Tibial nerve (tissue), 4 donors: Measurements from ENCODE around the gene PLXNA1. TPM values are rescaled to one million over a fixed set of nuclear protein-coding genes. Genes with fewer than 3 reads are reported as not detected.
A peak's percentile ranks its signal among the peaks of the same experiment; 100 is the strongest.

ENCODE experiments used
- DNase-seq, 2 donors: peaks; one replicate each; pipeline ENCODE4 v3.0.0-alpha.2; 2019; ENCODE audit warnings: low spot score in 2 of 2
- H3K27ac ChIP-seq, 4 donors: fragments of 200-600 bp; sonication (generic) in 3 of 4; one replicate each; pipeline ENCODE4 v1.5.1; 2017 to 2019; ENCODE audit warnings: mild to moderate bottlenecking in 1 of 4
- H3K27me3 ChIP-seq, 2 donors: fragments of 200-600 bp; sonication (generic) in 1 of 2; one replicate each; pipeline versions ENCODE4 v1.5.1 to v1.6.0; 2017 to 2019
- H3K36me3 ChIP-seq, 3 donors: fragments of 200-600 bp; sonication (generic); one replicate each; pipeline ENCODE4 v1.5.1; 2018 to 2019
- H3K4me1 ChIP-seq, 4 donors: fragments of 200-600 bp; sonication (generic) in 3 of 4; one replicate each; pipeline ENCODE4 v1.5.1; 2017 to 2019
- H3K4me3 ChIP-seq, 4 donors: fragments of 200-600 bp; sonication (generic) in 3 of 4; one replicate each; pipeline ENCODE4 v1.5.1; 2017 to 2019; ENCODE audit warnings: mild to moderate bottlenecking in 1 of 4, moderate library complexity in 1 of 4
- H3K9me3 ChIP-seq, 4 donors: fragments of 200-600 bp; sonication (generic) in 3 of 4; one replicate each; pipeline ENCODE4 v1.5.1; 2017 to 2019
- CTCF ChIP-seq, 5 experiments: fragments of 200-600 bp in 3 of 5; fragments of 450-650 bp in 2 of 5; sonication (generic) in 3 of 5; IDR thresholded peaks; one replicate each; pipeline ENCODE4 v1.5.1; 2016 to 2019; ENCODE audit warnings: antibody characterized with exemption in 5 of 5, mild to moderate bottlenecking in 3 of 5, moderate library complexity in 2 of 5
- EP300 ChIP-seq, 2 donors: sonication (generic); formaldehyde crosslinking; IDR thresholded peaks; one replicate each; pipeline ENCODE4 v1.6.1; 2017; ENCODE audit warnings: antibody characterized with exemption in 2 of 2, mild to moderate bottlenecking in 1 of 2
- POLR2A ChIP-seq, 2 donors: fragments of 450-650 bp; IDR thresholded peaks; one replicate each; pipeline ENCODE4 v1.6.1; 2017; ENCODE audit warnings: antibody characterized with exemption in 2 of 2, mild to moderate bottlenecking in 2 of 2, moderate library complexity in 2 of 2
- WGBS, 2 donors: methylation state at CpG; one replicate each; pipeline ENCODE4 v1.1.5; 2018; 5-methylcytosine and 5-hydroxymethylcytosine counted together
- total RNA-seq, 4 donors: library from RNA; depleted of rRNA; stranded (reverse); fragments of >200 nt; gene quantifications; one replicate each; pipeline ENCODE4 v1.1.0, GENCODE V29; 2016

Gene PLXNA1
- total RNA-seq, 4 donors from 2014 or later: 39.1 to 51.3 (median 39.9) TPM

GRCh38 chr3:126957776-126958637, 24.9 kb upstream of the PLXNA1 start:
- H3K4me1 ChIP-seq: peaks cover 0 to 24% (median 17%) of the 10 kb centered on the region in 4 donors
- peaks cover 0 to 35% (median 0%) of the 10 kb centered on the region in 3 donors for H3K36me3 ChIP-seq
- no peak for DNase-seq
- no peaks in the 10 kb centered on the region for H3K27me3 ChIP-seq
- H3K9me3 ChIP-seq: no peaks in the 10 kb centered on the region
- TF ChIP-seq POLR2A (IDR thresholded peaks at IDR 0.05) (no peak), CTCF (IDR thresholded peaks at IDR 0.05) (no peak), EP300 (IDR thresholded peaks at IDR 0.05) (no peak)
- H3K4me3 ChIP-seq: no peak overlapping the region
- WGBS, 2 donors: 89 to 93% methylated on average over 13 to 14 of the region's 14 CpGs
- H3K27ac ChIP-seq: no peak overlapping the region

DNA sequence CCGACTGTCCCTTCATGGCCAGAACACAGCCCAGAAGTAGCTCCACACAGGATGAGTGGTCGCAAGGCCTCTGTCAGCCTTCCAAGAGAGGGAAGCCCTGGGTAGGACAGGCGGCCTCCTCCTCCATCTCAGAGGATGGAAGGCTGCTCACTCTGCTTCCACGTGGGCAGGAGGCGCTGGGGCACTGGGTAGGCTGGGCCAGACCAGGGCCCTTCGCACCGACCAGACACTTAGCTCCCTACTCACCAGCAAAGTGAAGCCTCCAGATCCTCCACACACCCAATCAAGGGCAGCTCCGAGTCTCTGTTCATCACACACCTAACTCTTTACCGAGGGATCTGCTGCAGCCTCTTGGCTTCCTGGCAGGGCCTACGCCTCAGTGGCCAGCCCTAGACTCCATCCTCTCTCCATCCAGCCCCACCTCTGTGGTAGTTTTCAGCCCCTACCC, 24.3 kb upstream of the PLXNA1 start:
- peaks cover 0 to 24% (median 17%) of the 10 kb centered on the region in 4 donors for H3K4me1 ChIP-seq
- no peaks in the 10 kb centered on the region for H3K9me3 ChIP-seq
- no peak overlapping the region for H3K4me3 ChIP-seq
- DNase-seq: no peak
- TF ChIP-seq EP300 (IDR thresholded peaks at IDR 0.05): no peak
- no peak for TF ChIP-seq CTCF (IDR thresholded peaks at IDR 0.05)
- no peak for TF ChIP-seq POLR2A (IDR thresholded peaks at IDR 0.05)
- H3K27ac ChIP-seq: no peak overlapping the region
- H3K36me3 ChIP-seq: peaks cover 0 to 30% (median 0%) of the 10 kb centered on the region in 3 donors
- WGBS, 2 donors: 78 to 84% methylated on average over 8 to 10 of the region's 10 CpGs
- no peaks in the 10 kb centered on the region for H3K27me3 ChIP-seq

- Histone ChIP-seq H3K9me3 (no peaks in the 10 kb centered on the region), H3K36me3 (peaks cover 0 to 30% (median 0%) of the 10 kb centered on the region in 3 donors), H3K4me1 (peaks cover 0 to 24% (median 17%) of the 10 kb centered on the region in 4 donors), H3K27me3 (no peaks in the 10 kb centered on the region), H3K27ac (no peak overlapping the region), H3K4me3 (no peak overlapping the region)
- 84 to 86% methylated on average over 10 of the region's 10 CpGs for WGBS, 2 donors
- TF ChIP-seq CTCF (IDR thresholded peaks at IDR 0.05): no peak
- TF ChIP-seq POLR2A (IDR thresholded peaks at IDR 0.05): no peak
- TF ChIP-seq EP300 (IDR thresholded peaks at IDR 0.05): no peak
- no peak for DNase-seq
These were observed 23.6 kb upstream of the PLXNA1 start for GRCh38 chr3:126959136-126959920.

DNA sequence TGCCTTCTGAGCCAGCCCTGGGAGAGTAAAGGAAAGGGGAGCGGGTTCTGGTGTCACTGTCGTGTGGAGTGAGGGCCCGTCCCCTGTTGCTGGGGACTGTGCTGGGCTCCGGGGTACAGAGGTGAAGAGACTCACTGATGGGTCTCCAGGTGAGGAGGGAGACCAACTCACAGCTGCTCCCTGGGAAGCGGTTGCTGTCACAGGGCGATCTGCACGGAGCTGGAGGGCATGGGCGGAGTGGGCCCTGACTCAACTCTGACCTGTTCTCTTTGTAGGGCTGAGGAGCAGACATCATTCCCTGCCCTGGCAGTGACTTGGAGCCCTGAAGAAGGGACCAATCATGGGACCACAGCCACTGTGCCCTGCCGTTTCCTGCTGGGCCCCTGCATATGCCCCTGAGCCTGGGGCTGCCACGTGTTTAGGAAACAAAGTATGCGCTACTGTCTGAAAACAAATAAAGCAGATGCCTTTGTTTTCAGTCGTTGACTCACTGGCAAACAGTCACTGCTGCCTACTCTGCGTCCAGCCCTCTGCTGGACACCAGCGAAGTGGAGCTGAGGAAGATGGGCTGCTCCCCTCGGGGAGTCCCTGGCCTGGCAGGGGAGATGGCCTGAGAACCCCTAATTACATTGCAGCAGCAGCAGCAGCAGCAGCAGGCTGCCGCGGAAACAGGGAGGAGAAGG, 22.9 kb upstream of the PLXNA1 start:
- Histone ChIP-seq H3K27me3 (no peaks in the 10 kb centered on the region), H3K4me1 (peaks cover 0 to 24% (median 17%) of the 10 kb centered on the region in 4 donors), H3K9me3 (no peaks in the 10 kb centered on the region), H3K36me3 (peaks cover 0 to 30% (median 0%) of the 10 kb centered on the region in 3 donors), H3K4me3 (no peak overlapping the region), H3K27ac (peak overlapping the region in 1 of 4 donors; percentile 38)
- no peak for DNase-seq
- WGBS, 2 donors: 57 to 67% methylated on average over 16 to 17 of the region's 17 CpGs
- TF ChIP-seq CTCF (IDR thresholded peaks at IDR 0.05) (peak in 1 of 5 experiments; percentile 6), POLR2A (IDR thresholded peaks at IDR 0.05) (no peak)
